Memory B cell (primary cell): ENCODE results near the gene TLR6.
A peak's percentile ranks its signal among the peaks of the same experiment; 100 is the strongest.

Experiments
- ATAC-seq: fragments of 150-1000 bp; cut with Tn5 transposase; 2 replicates; pipeline ENCODE4 v1.10.0; 2021; ENCODE audit warnings: low read depth, mild to moderate bottlenecking, moderate library complexity
- DNase-seq, 2 donors: peaks; one replicate each; pipeline ENCODE4 v3.0.0; 2022; ENCODE audit warnings: low spot score in 2 of 2
- H3K27ac Mint-ChIP-seq: one replicate; pipeline ENCODE4 v1.8.0; 2022; ENCODE audit warnings: mild to moderate bottlenecking, moderate library complexity, mixed read lengths
- H3K27me3 Mint-ChIP-seq: one replicate; pipeline ENCODE4 v1.8.0; 2022; ENCODE audit warnings: mixed read lengths
- H3K36me3 Mint-ChIP-seq: one replicate; pipeline ENCODE4 v1.8.0; 2022; ENCODE audit warnings: mild to moderate bottlenecking, mixed read lengths
- H3K4me1 Mint-ChIP-seq: one replicate; pipeline ENCODE4 v1.8.0; 2022; ENCODE audit warnings: mixed read lengths
- H3K4me3 Mint-ChIP-seq: one replicate; pipeline ENCODE4 v1.8.0; 2022; ENCODE audit warnings: mild to moderate bottlenecking, moderate library complexity, mixed read lengths
- H3K9me3 Mint-ChIP-seq: one replicate; pipeline ENCODE4 v1.8.0; 2022; ENCODE audit warnings: mixed read lengths

Gene TLR6

DNA sequence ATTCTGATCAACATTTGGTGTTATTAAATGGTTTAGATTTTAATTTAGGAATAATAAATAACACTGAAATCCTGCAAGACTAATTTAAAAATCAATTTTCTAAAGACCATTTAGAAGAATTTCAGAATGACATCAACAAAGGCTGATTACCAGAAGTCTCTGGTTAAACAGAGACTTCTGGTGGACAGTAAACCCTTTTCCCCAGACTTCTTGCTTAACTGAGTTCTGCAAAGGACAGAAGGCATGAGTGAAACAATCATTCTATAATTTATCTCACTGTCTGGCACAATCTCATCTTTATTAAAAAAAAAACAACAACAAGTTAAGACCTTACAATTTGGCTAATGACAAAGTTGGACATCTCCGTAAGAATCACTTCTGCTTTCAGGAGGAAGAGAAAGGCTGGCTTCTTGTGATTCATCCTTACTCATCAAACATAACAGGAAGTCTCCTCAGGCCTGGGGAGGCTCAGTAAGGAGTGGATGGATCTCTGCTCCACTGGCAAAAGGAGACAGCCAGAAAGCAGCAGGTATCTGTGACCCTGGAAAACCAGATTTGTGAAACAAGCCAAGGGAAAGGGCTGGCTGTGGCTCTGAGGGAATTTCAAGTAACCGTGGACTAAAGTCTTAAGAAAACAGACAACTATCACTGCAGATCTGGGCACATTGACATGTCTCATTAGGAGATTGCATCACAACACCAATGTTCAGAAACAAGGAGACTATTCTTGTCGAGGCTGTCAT lies 908 bp upstream of the TLR6 start:
- Mint-ChIP-seq H3K27ac (peak overlapping the region; percentile 81), H3K4me3 (peak overlapping the region; percentile 59), H3K4me1 (peaks cover 33% of the 10 kb centered on the region), H3K27me3 (no peaks in the 10 kb centered on the region), H3K36me3 (no peaks in the 10 kb centered on the region), H3K9me3 (no peaks in the 10 kb centered on the region)
- ATAC-seq (peak; percentile 66), DNase-seq (peak in 1 of 2 donors; percentile 30)

- Mint-ChIP-seq H3K4me3 (peak overlapping the region; percentile 83), H3K27me3 (no peaks in the 10 kb centered on the region), H3K27ac (peak overlapping the region; percentile 97), H3K36me3 (peaks cover 10% of the 10 kb centered on the region), H3K4me1 (peaks cover 30% of the 10 kb centered on the region), H3K9me3 (no peaks in the 10 kb centered on the region)
- ATAC-seq (peak; percentile 67), DNase-seq (peak in 1 of 2 donors; percentile 32)
Observed at GRCh38 chr4:38856046-38856445, 571 bp downstream of the TLR6 start.

- peaks cover 24% of the 10 kb centered on the region for H3K4me1 Mint-ChIP-seq
- H3K27ac Mint-ChIP-seq, result peak overlapping the region; percentile 97
Observed at GRCh38 chr4:38855466-38855865, 1.2 kb downstream of the TLR6 start.

GRCh38 chr4:38846015-38846414 lies 10.6 kb downstream of the TLR6 start:
- Mint-ChIP-seq H3K36me3 (peaks cover 66% of the 10 kb centered on the region), H3K4me1 (peaks cover 37% of the 10 kb centered on the region), H3K27ac (peak overlapping the region; percentile 89), H3K4me3 (no peak overlapping the region), H3K9me3 (peaks cover 9% of the 10 kb centered on the region), H3K27me3 (no peaks in the 10 kb centered on the region)
- no peak for DNase-seq
- no peak for ATAC-seq

More at GRCh38 chr4:38855466-38855865, 1.2 kb downstream of the TLR6 start:
- Mint-ChIP-seq H3K4me3 (peak overlapping the region; percentile 83), H3K27me3 (no peaks in the 10 kb centered on the region), H3K9me3 (no peaks in the 10 kb centered on the region), H3K36me3 (peaks cover 12% of the 10 kb centered on the region)
- DNase-seq, result no peak
- ATAC-seq, result no peak

DNA sequence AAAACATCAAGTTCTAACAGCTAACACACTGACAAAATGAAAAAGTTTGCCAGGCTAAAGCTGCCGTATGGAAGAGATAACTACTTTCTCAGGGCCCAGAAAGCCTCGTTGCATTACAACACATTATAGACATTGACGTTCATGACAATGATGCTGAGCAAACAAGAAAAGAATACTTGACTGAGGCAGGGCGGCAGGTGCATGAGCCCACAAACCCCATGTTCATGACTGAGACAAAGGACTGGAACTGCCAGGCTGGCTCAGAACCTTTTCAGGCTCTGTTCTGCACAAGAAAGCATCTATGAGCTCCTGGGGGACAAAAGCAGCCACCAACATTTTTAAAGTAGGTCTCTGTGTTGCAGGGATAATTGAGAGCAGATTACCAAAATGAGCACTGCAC lies 13.6 kb downstream of the TLR6 start:
- Mint-ChIP-seq H3K36me3 (peaks cover 57% of the 10 kb centered on the region), H3K27ac (peak overlapping the region; percentile 75), H3K27me3 (no peaks in the 10 kb centered on the region), H3K4me3 (no peak overlapping the region), H3K9me3 (peaks cover 6% of the 10 kb centered on the region), H3K4me1 (peaks cover 37% of the 10 kb centered on the region)
- no peak for ATAC-seq
- DNase-seq, result no peak

DNA sequence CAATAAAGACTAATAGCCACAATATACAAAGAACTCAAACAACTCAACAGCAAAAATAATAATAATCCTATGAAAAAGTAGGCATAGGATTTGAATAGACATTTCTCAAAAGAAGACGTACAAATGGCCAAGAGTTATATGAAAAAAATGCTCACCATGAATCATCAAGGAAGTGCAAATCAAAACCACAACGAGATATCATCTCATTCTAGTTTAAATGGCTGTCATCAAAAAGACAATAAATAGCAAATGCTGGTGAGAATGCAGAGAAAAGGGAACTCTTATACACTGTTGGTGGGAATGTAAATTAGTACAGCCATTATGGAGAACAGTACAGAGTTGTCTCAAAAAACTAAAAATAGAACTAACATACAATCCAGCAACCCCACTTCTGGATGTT lies 18.8 kb downstream of the TLR6 start:
- ATAC-seq, result no peak
- no peak for DNase-seq
- Mint-ChIP-seq H3K27ac (peak overlapping the region; percentile 83), H3K4me3 (no peak overlapping the region), H3K36me3 (peaks cover 66% of the 10 kb centered on the region), H3K4me1 (peaks cover 29% of the 10 kb centered on the region), H3K27me3 (no peaks in the 10 kb centered on the region), H3K9me3 (peaks cover 27% of the 10 kb centered on the region)

- peaks cover 28% of the 10 kb centered on the region for H3K4me1 Mint-ChIP-seq
- H3K9me3 Mint-ChIP-seq, result peaks cover 27% of the 10 kb centered on the region
- ATAC-seq (no peak), DNase-seq (no peak)
- H3K27me3 Mint-ChIP-seq, result no peaks in the 10 kb centered on the region
- peak overlapping the region; percentile 83 for H3K27ac Mint-ChIP-seq
- peaks cover 67% of the 10 kb centered on the region for H3K36me3 Mint-ChIP-seq
- H3K4me3 Mint-ChIP-seq, result no peak overlapping the region
Observed at GRCh38 chr4:38837334-38837733, 19.3 kb downstream of the TLR6 start.

DNA sequence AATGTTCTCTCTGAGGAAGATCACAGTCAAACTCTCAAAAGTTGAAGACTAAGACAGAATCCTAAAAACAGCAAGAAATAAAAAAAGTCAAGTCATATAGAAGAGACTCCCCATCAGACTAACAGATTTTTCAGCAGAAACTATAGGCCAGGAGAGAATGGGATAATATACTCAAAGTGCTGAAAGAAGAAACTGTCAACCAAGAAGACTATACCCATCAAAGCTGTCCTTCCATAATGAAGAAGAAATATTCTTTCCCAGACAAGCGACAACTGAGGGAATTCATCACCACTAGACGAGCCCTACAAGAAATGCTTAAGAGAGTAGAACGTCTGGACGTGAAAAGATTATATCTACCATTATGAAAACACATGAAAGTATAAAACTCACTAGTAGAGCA lies 22.0 kb downstream of the TLR6 start:
- Mint-ChIP-seq H3K9me3 (peaks cover 32% of the 10 kb centered on the region), H3K27me3 (no peaks in the 10 kb centered on the region), H3K27ac (no peak overlapping the region), H3K4me1 (peaks cover 42% of the 10 kb centered on the region), H3K4me3 (no peak overlapping the region), H3K36me3 (peaks cover 69% of the 10 kb centered on the region)
- no peak for ATAC-seq
- no peak for DNase-seq

DNA sequence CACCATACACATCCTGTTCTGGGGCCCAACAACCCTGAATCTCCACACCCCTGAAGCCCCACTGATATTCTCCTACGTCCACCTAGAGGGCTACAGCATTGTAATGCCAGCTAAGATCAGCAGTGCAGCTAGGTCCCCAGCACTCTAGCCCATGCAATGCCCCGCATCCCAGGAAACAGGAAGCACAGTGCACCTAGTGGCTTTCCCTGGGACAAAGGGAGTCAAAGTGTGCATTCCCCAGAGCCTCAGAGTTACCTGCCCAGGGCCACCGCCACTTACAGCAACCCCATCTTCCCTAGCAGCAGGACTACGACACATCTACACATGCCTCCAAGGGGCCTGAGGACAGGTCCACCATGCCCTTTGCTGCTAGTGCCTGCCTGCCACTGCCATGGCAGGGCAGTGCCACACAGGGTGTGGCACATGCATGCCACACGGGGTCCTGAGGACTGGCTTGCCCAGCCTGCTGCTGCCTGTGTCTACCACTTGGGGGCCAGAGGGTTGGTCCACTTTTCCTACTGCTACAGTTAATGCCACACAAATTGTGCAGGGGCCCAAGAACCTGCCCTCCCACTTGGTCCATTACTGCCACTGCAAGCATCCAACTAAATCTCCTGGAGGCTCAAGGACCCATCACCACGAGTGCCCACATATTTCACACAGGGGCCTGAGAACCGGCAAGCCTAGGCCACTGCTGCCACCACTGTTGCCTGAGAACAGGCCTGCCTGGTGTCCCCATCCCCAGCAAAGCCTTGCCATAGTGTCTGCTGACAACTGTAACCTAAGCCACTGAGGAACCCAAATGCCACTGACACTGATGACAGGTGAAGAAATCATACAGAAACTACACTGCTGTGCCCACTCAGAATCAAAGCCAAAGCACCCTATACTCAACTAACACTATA lies 23.7 kb downstream of the TLR6 start:
- H3K27ac Mint-ChIP-seq, result peak overlapping the region; percentile 45
- H3K9me3 Mint-ChIP-seq, result peaks cover 26% of the 10 kb centered on the region
- ATAC-seq (no peak), DNase-seq (no peak)
- H3K4me1 Mint-ChIP-seq, result peaks cover 30% of the 10 kb centered on the region
- H3K27me3 Mint-ChIP-seq, result no peaks in the 10 kb centered on the region
- H3K4me3 Mint-ChIP-seq, result no peak overlapping the region
- H3K36me3 Mint-ChIP-seq, result peaks cover 63% of the 10 kb centered on the region

GRCh38 chr4:38832206-38832605 lies 24.4 kb downstream of the TLR6 start:
- peaks cover 25% of the 10 kb centered on the region for H3K4me1 Mint-ChIP-seq
- peaks cover 20% of the 10 kb centered on the region for H3K9me3 Mint-ChIP-seq
- H3K27me3 Mint-ChIP-seq, result no peaks in the 10 kb centered on the region
- H3K27ac Mint-ChIP-seq, result peak overlapping the region; percentile 45
- H3K36me3 Mint-ChIP-seq, result peaks cover 60% of the 10 kb centered on the region
- DNase-seq (no peak), ATAC-seq (no peak)
- H3K4me3 Mint-ChIP-seq, result no peak overlapping the region

DNA sequence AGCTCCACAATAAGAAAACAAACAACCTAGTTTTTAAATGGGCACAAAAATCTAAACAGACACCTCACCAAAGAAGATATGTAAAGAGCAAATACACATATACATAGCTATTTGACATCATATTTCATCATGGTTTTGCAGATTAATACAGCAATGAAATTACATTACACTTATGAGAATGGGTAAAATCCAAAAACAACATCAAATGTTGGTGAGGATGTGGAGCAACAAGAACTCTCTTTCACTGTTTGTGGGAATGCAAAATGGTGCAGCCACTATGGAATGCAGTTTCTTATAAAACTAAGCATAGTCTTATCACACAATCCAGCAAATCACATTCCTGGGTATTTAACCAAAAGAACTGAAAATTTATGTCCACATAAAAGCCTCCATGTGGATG lies 25.0 kb downstream of the TLR6 start:
- Mint-ChIP-seq H3K27me3 (no peaks in the 10 kb centered on the region), H3K4me3 (no peak overlapping the region), H3K9me3 (peaks cover 19% of the 10 kb centered on the region), H3K4me1 (peaks cover 25% of the 10 kb centered on the region), H3K36me3 (peaks cover 57% of the 10 kb centered on the region), H3K27ac (peak overlapping the region; percentile 24)
- ATAC-seq (no peak), DNase-seq (no peak)

- no peak for DNase-seq
- Mint-ChIP-seq H3K27ac (no peak overlapping the region), H3K9me3 (peaks cover 7% of the 10 kb centered on the region), H3K4me1 (peaks cover 36% of the 10 kb centered on the region), H3K4me3 (no peak overlapping the region), H3K36me3 (peaks cover 57% of the 10 kb centered on the region), H3K27me3 (no peaks in the 10 kb centered on the region)
- no peak for ATAC-seq
Observed at GRCh38 chr4:38829237-38829636, 27.4 kb downstream of the TLR6 start.

GRCh38 chr4:38823766-38824165 lies 32.9 kb downstream of the TLR6 start:
- DNase-seq, result no peak
- no peak for ATAC-seq
- Mint-ChIP-seq H3K9me3 (peaks cover 10% of the 10 kb centered on the region), H3K36me3 (peaks cover 47% of the 10 kb centered on the region), H3K27ac (peak overlapping the region; percentile 14), H3K4me1 (peaks cover 36% of the 10 kb centered on the region), H3K27me3 (no peaks in the 10 kb centered on the region), H3K4me3 (no peak overlapping the region)

DNA sequence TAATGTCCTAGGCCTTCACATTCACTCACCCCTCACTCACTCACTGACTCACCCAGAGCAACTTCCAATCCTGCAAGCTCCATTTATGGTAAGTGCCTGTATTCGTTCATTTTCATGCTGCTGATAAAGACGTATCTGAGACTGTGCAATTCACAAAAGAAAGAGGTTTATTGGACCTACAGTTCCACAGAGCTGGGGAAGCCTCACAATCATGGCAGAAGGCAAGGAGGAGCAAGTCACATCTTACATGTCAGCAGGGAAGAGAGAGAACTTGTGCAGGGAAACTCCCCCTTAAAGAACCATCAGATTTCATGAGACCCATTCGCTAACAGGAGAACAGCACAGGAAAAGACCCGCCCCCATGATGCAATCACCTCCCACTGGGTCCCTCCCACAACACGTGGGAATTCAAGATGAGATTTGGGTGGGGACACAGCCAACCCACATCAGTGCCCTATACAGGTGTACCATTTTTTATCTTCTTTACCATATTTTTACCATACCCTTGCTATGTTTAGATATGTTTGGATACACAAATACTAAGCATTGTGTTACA lies 33.8 kb downstream of the TLR6 start:
- ATAC-seq (no peak), DNase-seq (no peak)
- Mint-ChIP-seq H3K27ac (peak overlapping the region; percentile 69), H3K4me3 (no peak overlapping the region), H3K36me3 (peaks cover 43% of the 10 kb centered on the region), H3K27me3 (no peaks in the 10 kb centered on the region), H3K9me3 (peaks cover 10% of the 10 kb centered on the region), H3K4me1 (peaks cover 42% of the 10 kb centered on the region)
